H1 (cell line): ENCODE data around the gene PTS. TPM values are rescaled to one million over a fixed set of nuclear protein-coding genes. Genes with fewer than 3 reads are reported as not detected.

Experiments used
- CTCF ChIA-PET: fragments of 300-600 bp; sonication (Branson Sonifier 250); formaldehyde crosslinking; loops from one replicate; lab custom pipeline; 2021; ENCODE audit not compliant: partially characterized antibody; lab: Charles Lee
- POLR2A ChIA-PET: fragments of 300-600 bp; sonication (Branson Sonifier 250); formaldehyde crosslinking; loops from one replicate; lab custom pipeline; 2021; ENCODE audit warnings: inconsistent platforms; ENCODE audit not compliant: partially characterized antibody; lab: Charles Lee
- DNase-seq, 2 experiments: peaks; one replicate each; pipeline versions ENCODE4 v3.0.0 to v3.0.0-alpha.2; 2010 to 2022; ENCODE audit warnings: low spot score in 2 of 2, low read depth in 1 of 2, mixed read lengths in 1 of 2
- FAIRE-seq: peaks from 2 replicates; lab custom pipeline; 2011; peaks lifted over from hg19 to GRCh38; lab: Jason Lieb, UNC
- H2AFZ ChIP-seq: 2 replicates; pipeline ENCODE4 v1.8.1; 2012; ENCODE audit warnings: low read length, inconsistent platforms
- H2AK5ac ChIP-seq: 2 replicates; pipeline ENCODE4 v1.6.1; 2013; ENCODE audit warnings: low read depth, low read length
- H2BK120ac ChIP-seq: replicated peaks from 2 replicates; pipeline ENCODE3; 2013; ENCODE audit warnings: low read depth, low read length, inconsistent platforms
- H2BK12ac ChIP-seq: 2 replicates; pipeline ENCODE4 v1.6.1; 2013; ENCODE audit warnings: low read depth, low read length
- H2BK15ac ChIP-seq: 2 replicates; pipeline ENCODE4 v1.6.1; 2013; ENCODE audit warnings: low read length
- H2BK20ac ChIP-seq: 2 replicates; pipeline ENCODE4 v1.6.1; 2013; ENCODE audit warnings: low read length
- H2BK5ac ChIP-seq: 2 replicates; pipeline ENCODE4 v1.6.1; 2013; ENCODE audit warnings: low read depth, low read length
- H3K14ac ChIP-seq: 2 replicates; pipeline ENCODE4 v1.6.1; 2013; ENCODE audit warnings: inconsistent platforms; ENCODE audit not compliant: insufficient read length
- H3K18ac ChIP-seq: 2 replicates; pipeline ENCODE4 v1.6.1; 2013; ENCODE audit warnings: low read length; ENCODE audit errors: extremely low read depth
- H3K23ac ChIP-seq: 2 replicates; pipeline ENCODE4 v1.6.1; 2013; ENCODE audit warnings: inconsistent platforms; ENCODE audit not compliant: insufficient read length
- H3K23me2 ChIP-seq: 2 replicates; pipeline ENCODE4 v1.6.1; 2013; ENCODE audit warnings: low read depth, low read length
- H3K27ac ChIP-seq: 2 replicates; pipeline ENCODE4 v1.6.1; 2011; ENCODE audit warnings: low read depth, low read length, inconsistent platforms
- H3K27me3 ChIP-seq, 4 experiments: replicated peaks in 1 of 4; 1 replicate in 1 of 4; 2 replicates in 3 of 4; pipeline versions ENCODE4 v1.6.1 to v1.8.1; 2011 to 2013; ENCODE audit warnings: low read length in 3 of 4, mild to moderate bottlenecking in 3 of 4, inconsistent platforms in 2 of 4, mixed read lengths in 2 of 4, moderate library complexity in 1 of 4; ENCODE audit not compliant: control insufficient read depth in 3 of 4, insufficient read depth in 3 of 4; ENCODE audit errors: extremely low read depth in 1 of 4
- H3K36me3 ChIP-seq, 4 experiments: 2 replicates each; pipeline versions ENCODE4 v1.6.1 to v1.8.1; 2011 to 2013; ENCODE audit warnings: mild to moderate bottlenecking in 4 of 4, low read length in 3 of 4, moderate library complexity in 2 of 4, control low read depth in 1 of 4, inconsistent platforms in 1 of 4; ENCODE audit not compliant: insufficient read depth in 4 of 4, control insufficient read depth in 2 of 4
- H3K4ac ChIP-seq: replicated peaks from 2 replicates; pipeline ENCODE3; 2013; ENCODE audit warnings: low read length, low read depth, mixed read lengths, inconsistent platforms; ENCODE audit not compliant: insufficient read length
- H3K4me1 ChIP-seq, 4 experiments: replicated peaks in 1 of 4; 1 replicate in 1 of 4; 2 replicates in 3 of 4; pipeline versions ENCODE4 v1.6.1 to v1.8.1; 2011 to 2013; ENCODE audit warnings: low read length in 3 of 4, inconsistent platforms in 2 of 4, mixed read lengths in 1 of 4; ENCODE audit not compliant: insufficient read depth in 4 of 4, control insufficient read depth in 3 of 4
- H3K4me2 ChIP-seq, 2 experiments: 2 replicates each; pipeline versions ENCODE4 v1.6.1 to v1.8.1; 2011 to 2013; ENCODE audit warnings: low read depth in 2 of 2, low read length in 2 of 2, control low read depth in 1 of 2, inconsistent platforms in 1 of 2, mild to moderate bottlenecking in 1 of 2; ENCODE audit not compliant: insufficient read depth in 1 of 2
- H3K4me3 ChIP-seq, 4 experiments: fragments of 200-600, 300-600 bp in 1 of 4; sonication (generic), shearing (Covaris generic), sonication (Bioruptor Twin) in 1 of 4; 2 replicates each; pipeline versions ENCODE4 v1.5.1 to v1.8.1; 2011 to 2016; ENCODE audit warnings: low read length in 4 of 4, low read depth in 3 of 4, control low read depth in 2 of 4, inconsistent platforms in 2 of 4, mild to moderate bottlenecking in 2 of 4, mixed read lengths in 1 of 4, moderate library complexity in 1 of 4; ENCODE audit not compliant: insufficient read depth in 2 of 4; ENCODE audit errors: extremely low read depth in 1 of 4
- H3K56ac ChIP-seq: replicated peaks from 2 replicates; pipeline ENCODE3; 2013; ENCODE audit warnings: low read depth, mild to moderate bottlenecking, mixed read lengths, low read length, inconsistent platforms; ENCODE audit not compliant: insufficient read length
- H3K79me1 ChIP-seq: 2 replicates; pipeline ENCODE4 v1.6.1; 2013; ENCODE audit warnings: low read depth, low read length, control low read depth
- H3K79me2 ChIP-seq, 2 experiments: 2 replicates each; pipeline versions ENCODE4 v1.6.1 to v1.8.1; 2012 to 2013; ENCODE audit warnings: low read length in 2 of 2, mild to moderate bottlenecking in 2 of 2, inconsistent platforms in 1 of 2; ENCODE audit not compliant: insufficient read depth in 2 of 2, control insufficient read depth in 1 of 2
- H3K9ac ChIP-seq, 4 experiments: replicated peaks in 1 of 4; 1 replicate in 1 of 4; 2 replicates in 3 of 4; pipeline versions ENCODE4 v1.6.1 to v1.8.1; 2011 to 2013; ENCODE audit warnings: low read depth in 3 of 4, low read length in 3 of 4, control low read depth in 2 of 4, mild to moderate bottlenecking in 2 of 4, moderate library complexity in 2 of 4, inconsistent platforms in 1 of 4; ENCODE audit errors: extremely low read depth in 1 of 4
- H3K9me3 ChIP-seq, 2 experiments: 2 replicates each; pipeline versions ENCODE4 v1.6.1 to v1.8.1; 2012 to 2013; ENCODE audit warnings: mild to moderate bottlenecking in 2 of 2, moderate library complexity in 2 of 2, control low read depth in 1 of 2, inconsistent platforms in 1 of 2, low read depth in 1 of 2, low read length in 1 of 2, mixed read lengths in 1 of 2; ENCODE audit not compliant: insufficient read depth in 2 of 2
- H4K20me1 ChIP-seq, 2 experiments: replicated peaks in 1 of 2; 2 replicates each; pipeline versions ENCODE3 to v1.8.1; 2011 to 2013; ENCODE audit warnings: inconsistent platforms in 2 of 2, low read length in 2 of 2, mild to moderate bottlenecking in 1 of 2; ENCODE audit not compliant: insufficient read depth in 2 of 2, control insufficient read depth in 1 of 2
- H4K5ac ChIP-seq: 2 replicates; pipeline ENCODE4 v1.6.1; 2013; ENCODE audit warnings: low read length, low read depth, mixed read lengths, inconsistent platforms; ENCODE audit not compliant: insufficient read length
- H4K8ac ChIP-seq: 2 replicates; pipeline ENCODE4 v1.8.0; 2013; ENCODE audit warnings: mild to moderate bottlenecking, moderate library complexity, low read length, inconsistent platforms; ENCODE audit not compliant: insufficient read depth; ENCODE audit errors: extremely low read depth
- H4K91ac ChIP-seq: replicated peaks from 2 replicates; pipeline ENCODE3; 2013; ENCODE audit warnings: low read length, mixed read lengths, inconsistent platforms; ENCODE audit not compliant: insufficient read length
- ASH2L ChIP-seq: fragments of 200-600, 300-600 bp; sonication (generic); IDR thresholded peaks from one replicate; pipeline ENCODE4 v1.7.1; 2017; ENCODE audit warnings: low read length
- CHD1 ChIP-seq: IDR thresholded peaks from 2 replicates; pipeline ENCODE4 v1.6.1; 2012; ENCODE audit warnings: low read depth, low read length, improper control_type of control experiment
- CREB1 ChIP-seq: IDR thresholded peaks from 2 replicates; pipeline ENCODE4 v1.6.1; 2012; ENCODE audit warnings: inconsistent platforms
- PHF8 ChIP-seq: fragments of 200-600 bp; sonication (generic); conservative IDR thresholded peaks from 2 replicates; pipeline ENCODE4 v1.7.1; 2012; ENCODE audit warnings: low read depth, mild to moderate bottlenecking, inconsistent platforms, low read length, moderate library complexity
- POLR2A ChIP-seq, 2 experiments: IDR thresholded peaks; 1 replicate in 1 of 2; 2 replicates in 1 of 2; pipeline ENCODE4 v1.6.1; 2011; ENCODE audit warnings: low read depth in 2 of 2, low read length in 2 of 2, mild to moderate bottlenecking in 2 of 2; ENCODE audit errors: control extremely low read depth in 1 of 2
- POLR2AphosphoS5 ChIP-seq: IDR thresholded peaks from 2 replicates; pipeline ENCODE4 v1.6.1; 2011; ENCODE audit warnings: low read depth, low read length
- POU5F1 ChIP-seq: IDR thresholded peaks from 2 replicates; pipeline ENCODE4 v1.6.1; 2011; ENCODE audit warnings: low read depth, mild to moderate bottlenecking, low read length, moderate library complexity
- RNF2 ChIP-seq: fragments of 200-900, 300-1000 bp; sonication (generic); IDR thresholded peaks from 2 replicates; pipeline ENCODE4 v1.7.1; 2016; ENCODE audit warnings: borderline replicate concordance, low read depth, mild to moderate bottlenecking, antibody characterized with exemption, low read length; ENCODE audit not compliant: poor library complexity, severe bottlenecking; ENCODE audit errors: missing control alignments
- SP1 ChIP-seq: IDR thresholded peaks from 2 replicates; pipeline ENCODE4 v1.6.1; 2011; ENCODE audit warnings: low read depth, low read length
- ZNF274 ChIP-seq: IDR thresholded peaks from 2 replicates; pipeline ENCODE4 v1.7.0; 2012; ENCODE audit warnings: low read length, borderline replicate concordance; ENCODE audit errors: extremely low read depth
- WGBS, 2 experiments: shearing (Covaris generic) in 1 of 2; methylation state at CpG; one replicate each; pipeline versions ENCODE4 v1.1.6 to v1.1.7; 2013 to 2015; ENCODE audit warnings: low lambda C conversion rate in 2 of 2, mixed read lengths in 2 of 2, inconsistent platforms in 1 of 2, low coverage in 1 of 2, missing lambda C conversion rate in 1 of 2; ENCODE audit not compliant: insufficient replicate concordance in 2 of 2, insufficient coverage in 1 of 2, insufficient read length in 1 of 2; ENCODE audit errors: extremely low coverage in 1 of 2, missing lambda C conversion rate in 1 of 2; 5-methylcytosine and 5-hydroxymethylcytosine counted together
- polyA plus RNA-seq, 7 experiments: library from polyadenylated mRNA; depleted of rRNA in 3 of 7; stranded (reverse) in 5 of 7; unstranded in 2 of 7; fragments of >200 nt in 5 of 7; fragments of 200-250 nt in 2 of 7; gene quantifications; 1 replicate in 5 of 7; 2 replicates in 1 of 7; 4 replicates in 1 of 7; pipeline versions ENCODE4 v1.2.1 to v1.2.3, GENCODE V29; 2011 to 2013; ENCODE audit warnings: missing spikeins in 2 of 7, mixed read lengths in 2 of 7
- total RNA-seq: library from RNA; stranded (reverse); fragmentation: NEBNext Ultra II Directional; extraction: Animal tissue kit (Norgen Biotek cat#: 25700); gene quantifications from 2 replicates; pipeline ENCODE4 v1.2.1, GENCODE V29; 2021

The PTS gene
- total and polyA plus RNA-seq, 2 of the 8 experiments (the other 6 are each of a cell fraction or from before 2014, with no cell fraction given): 18.3 to 25.9 TPM

DNA sequence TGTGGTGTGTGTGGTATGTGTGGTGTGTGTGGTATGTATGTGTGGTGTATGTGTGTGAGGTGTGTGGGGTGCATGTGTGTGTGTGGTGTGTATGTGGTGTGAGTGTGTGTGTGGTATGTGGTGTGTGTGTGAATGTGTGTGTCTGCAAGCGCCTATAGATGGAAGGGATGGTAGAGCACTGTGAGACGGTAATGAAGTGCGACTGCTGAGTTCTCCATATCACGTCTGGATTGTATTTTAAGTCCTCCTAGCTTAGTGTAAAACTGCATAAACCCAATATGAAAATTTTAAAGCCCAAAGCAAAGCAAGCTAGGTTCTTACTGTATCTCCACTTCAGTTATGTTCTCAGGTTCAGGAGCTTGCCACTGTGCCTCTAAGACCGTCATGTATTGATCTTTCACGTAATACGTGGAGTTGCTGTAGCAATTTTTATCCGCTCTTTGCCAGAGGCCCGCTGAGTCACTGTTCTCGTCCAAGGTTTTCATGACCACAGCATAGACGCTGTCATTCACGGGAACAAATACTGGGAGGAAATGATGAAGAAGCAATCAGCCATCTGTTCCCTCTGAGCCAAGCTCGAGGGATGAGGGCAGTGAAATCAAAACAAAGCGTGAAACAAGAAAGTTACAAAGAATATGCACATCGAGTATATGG, 29.0 kb downstream of the PTS start:
- H3K23me2 ChIP-seq: peaks cover 11% of the 10 kb centered on the region; the same call in 1 of the 2 replicates
- H3K4ac ChIP-seq: no peak overlapping the region
- no peak overlapping the region for H2BK12ac ChIP-seq
- H3K79me1 ChIP-seq: no peaks in the 10 kb centered on the region
- H3K4me1 ChIP-seq: no peaks in the 10 kb centered on the region
- H3K4me3 ChIP-seq: no peak overlapping the region
- no peak overlapping the region for H3K18ac ChIP-seq
- WGBS, 2 experiments: 91% methylated on average over 15 of the region's 15 CpGs; no CpG with 5 or more reads in 1 of the 2 experiments
- H3K23ac ChIP-seq: no peak overlapping the region
- peak overlapping the region; percentile 100 for H3K56ac ChIP-seq
- no peak overlapping the region for H4K8ac ChIP-seq
- TF ChIP-seq ZNF274 (no peak), RNF2 (no peak), ASH2L (no peak), POU5F1 (no peak), CREB1 (no peak), SP1 (no peak), PHF8 (no peak), POLR2AphosphoS5 (no peak), CHD1 (no peak), POLR2A (IDR thresholded peaks at IDR 0.05; ENCODE audit: control extremely low read depth in 1 of 2, low read depth in 2 of 2, low read length in 2 of 2) (no peak)
- TF ChIP-seq, all 59 proteins: peak for 0
- no peaks in the 10 kb centered on the region; a peak in 1 of 7 replicates for H3K27me3 ChIP-seq
- H3K14ac ChIP-seq: no peak overlapping the region
- H3K4me2 ChIP-seq: no peak overlapping the region
- no peak overlapping the region for H2AK5ac ChIP-seq
- H4K5ac ChIP-seq: no peak overlapping the region
- no peak overlapping the region for H2AFZ ChIP-seq
- CTCF ChIA-PET: interaction anchor here (0.6 to 1.0 kb wide), 3 partner anchors 8 to 1184 kb away, joined by 3 to 4 read pairs (median 3); no protein-coding TSS in a partner anchor
- no peaks in the 10 kb centered on the region for H3K79me2 ChIP-seq
- peaks cover 0 to 9% of the 10 kb centered on the region in 2 experiments for H4K20me1 ChIP-seq
- no peak overlapping the region for H2BK120ac ChIP-seq
- no peak overlapping the region for H2BK15ac ChIP-seq
- 0 out of 2 replicates have a peak overlapping the region, but pooled peaks have one; percentile 14 for H2BK5ac ChIP-seq
- H3K27ac ChIP-seq: no peak overlapping the region
- POLR2A ChIA-PET: no interaction called here
- no peak overlapping the region for H2BK20ac ChIP-seq
- H3K9ac ChIP-seq: no peak overlapping the region
- no peak overlapping the region for H4K91ac ChIP-seq
- no peaks in the 10 kb centered on the region for H3K36me3 ChIP-seq
- no peak for DNase-seq
- no peak for FAIRE-seq
- H3K9me3 ChIP-seq: no peaks in the 10 kb centered on the region
